Measurements from ENCODE around the gene SLX4IP.

DNA sequence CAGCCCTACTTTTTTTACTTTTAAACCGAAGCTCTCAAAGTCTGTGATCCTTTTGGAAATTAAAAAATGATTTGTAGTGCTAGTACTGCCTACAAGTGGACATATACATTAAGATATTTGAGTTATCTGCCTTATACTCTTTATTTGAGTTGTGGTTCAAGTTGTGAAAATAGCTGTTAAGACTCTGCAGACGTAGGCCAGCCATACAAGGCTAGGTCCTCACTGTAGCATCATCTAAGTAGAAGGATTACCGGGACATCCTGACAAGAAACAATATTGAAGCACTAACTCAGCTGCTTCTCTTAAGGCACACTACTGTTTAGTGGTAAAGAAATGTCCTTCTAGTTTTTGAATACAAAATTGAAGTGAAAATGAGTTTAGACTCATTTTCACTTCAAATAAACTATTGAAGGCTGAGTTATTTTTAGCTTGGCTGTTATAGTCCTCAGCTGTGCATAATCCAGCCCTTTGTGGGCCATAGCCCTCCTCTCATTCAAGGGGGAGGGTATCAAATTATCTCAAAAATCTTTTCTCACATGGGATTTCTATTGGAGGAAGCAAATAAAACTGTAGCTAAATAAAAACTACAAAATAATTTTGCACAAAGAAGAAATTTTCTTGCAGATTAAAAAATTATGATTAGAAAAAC lies 170.6 kb downstream of the SLX4IP start:
- TF ChIP-seq ZNF768 (tag by site-specific recombination; IDR thresholded peaks at IDR 0.05) = no peak
- TF ChIP-seq, protein P1, sequence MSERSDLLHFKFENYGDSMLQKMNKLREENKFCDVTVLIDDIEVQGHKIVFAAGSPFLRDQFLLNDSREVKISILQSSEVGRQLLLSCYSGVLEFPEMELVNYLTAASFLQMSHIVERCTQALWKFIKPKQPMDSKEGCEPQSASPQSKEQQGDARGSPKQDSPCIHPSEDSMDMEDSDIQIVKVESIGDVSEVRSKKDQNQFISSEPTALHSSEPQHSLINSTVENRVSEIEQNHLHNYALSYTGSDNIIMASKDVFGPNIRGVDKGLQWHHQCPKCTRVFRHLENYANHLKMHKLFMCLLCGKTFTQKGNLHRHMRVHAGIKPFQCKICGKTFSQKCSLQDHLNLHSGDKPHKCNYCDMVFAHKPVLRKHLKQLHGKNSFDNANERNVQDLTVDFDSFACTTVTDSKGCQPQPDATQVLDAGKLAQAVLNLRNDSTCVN (tag by site-specific recombination; optimal IDR thresholded peaks at IDR 0.05) = no peak
- TF ChIP-seq, protein P2, sequence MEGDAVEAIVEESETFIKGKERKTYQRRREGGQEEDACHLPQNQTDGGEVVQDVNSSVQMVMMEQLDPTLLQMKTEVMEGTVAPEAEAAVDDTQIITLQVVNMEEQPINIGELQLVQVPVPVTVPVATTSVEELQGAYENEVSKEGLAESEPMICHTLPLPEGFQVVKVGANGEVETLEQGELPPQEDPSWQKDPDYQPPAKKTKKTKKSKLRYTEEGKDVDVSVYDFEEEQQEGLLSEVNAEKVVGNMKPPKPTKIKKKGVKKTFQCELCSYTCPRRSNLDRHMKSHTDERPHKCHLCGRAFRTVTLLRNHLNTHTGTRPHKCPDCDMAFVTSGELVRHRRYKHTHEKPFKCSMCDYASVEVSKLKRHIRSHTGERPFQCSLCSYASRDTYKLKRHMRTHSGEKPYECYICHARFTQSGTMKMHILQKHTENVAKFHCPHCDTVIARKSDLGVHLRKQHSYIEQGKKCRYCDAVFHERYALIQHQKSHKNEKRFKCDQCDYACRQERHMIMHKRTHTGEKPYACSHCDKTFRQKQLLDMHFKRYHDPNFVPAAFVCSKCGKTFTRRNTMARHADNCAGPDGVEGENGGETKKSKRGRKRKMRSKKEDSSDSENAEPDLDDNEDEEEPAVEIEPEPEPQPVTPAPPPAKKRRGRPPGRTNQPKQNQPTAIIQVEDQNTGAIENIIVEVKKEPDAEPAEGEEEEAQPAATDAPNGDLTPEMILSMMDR (tag by site-specific recombination; IDR thresholded peaks at IDR 0.05) = no peak

Measured in HEK293 (cell line).